SH-SY5Y (cell line): ENCODE data around the gene TMEM145.

Experiments used
- GATA2 ChIP-seq: IDR thresholded peaks from 2 replicates; pipeline ENCODE4 v1.6.1; 2011; ENCODE audit warnings: mild to moderate bottlenecking, low read depth, low read length
- GATA3 ChIP-seq: IDR thresholded peaks from 2 replicates; pipeline ENCODE4 v1.6.1; 2011; ENCODE audit warnings: low read depth, mild to moderate bottlenecking, low read length, moderate library complexity

GRCh38 chr19:42287827-42288107 is 25.3 kb upstream of the TMEM145 start:
- TF ChIP-seq GATA2 (no peak), GATA3 (no peak)
